GM12875 (cell line): ENCODE measurements around the gene FBXL12.
A peak's percentile ranks its signal among the peaks of the same experiment; 100 is the strongest.

ENCODE experiments used
- H3K4me3 ChIP-seq: one replicate; pipeline ENCODE4 v1.5.1; 2011; ENCODE audit warnings: low read depth, low read length, control low read depth
- CTCF ChIP-seq: IDR thresholded peaks from 2 replicates; pipeline ENCODE4 v1.5.1; 2011; ENCODE audit warnings: low read depth, mild to moderate bottlenecking, control low read depth, inconsistent platforms, low read length, moderate library complexity, borderline replicate concordance; ENCODE audit not compliant: insufficient read depth

The FBXL12 gene

GRCh38 chr19:9838324-9838723 lies 19.4 kb upstream of the FBXL12 start:
- no peak for TF ChIP-seq CTCF
- no peak overlapping the region for H3K4me3 ChIP-seq

DNA sequence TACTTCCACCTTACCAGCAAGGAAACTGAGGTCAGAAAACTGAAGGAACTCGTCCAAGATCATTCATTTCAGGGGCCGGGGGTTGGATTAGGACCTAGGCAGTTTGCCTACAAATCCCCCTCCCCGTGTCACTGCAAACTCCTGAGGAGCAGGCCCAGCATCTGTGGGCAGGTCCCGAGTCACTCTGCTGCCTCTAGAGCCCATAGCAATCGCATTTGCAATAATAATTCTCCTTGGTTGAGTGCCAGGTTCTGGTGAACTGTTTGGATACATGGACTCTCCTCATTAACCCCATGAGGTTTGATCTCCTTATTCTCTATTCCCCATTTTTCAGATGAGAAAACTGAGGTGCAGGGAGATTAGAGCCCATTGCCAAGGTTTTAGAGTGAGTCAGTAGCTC lies 17.1 kb upstream of the FBXL12 start:
- peak overlapping the region; percentile 95 for H3K4me3 ChIP-seq
- no peak for TF ChIP-seq CTCF

- H3K4me3 ChIP-seq = peak overlapping the region; percentile 95
- TF ChIP-seq CTCF = no peak
Observed at GRCh38 chr19:9835507-9835949, 16.6 kb upstream of the FBXL12 start.

- peak within 1 kb of the TSS; percentile 95 for H3K4me3 ChIP-seq
- TF ChIP-seq CTCF = no peak; the same call in 1 of the 2 replicates
Observed at GRCh38 chr19:9834726-9835506, 16.0 kb upstream of the FBXL12 start, which contains the start of gene PIN1. PIN1 (plus strand) TSS chr19:9835318; CDS start chr19:9835345, 27 bp downstream.

DNA sequence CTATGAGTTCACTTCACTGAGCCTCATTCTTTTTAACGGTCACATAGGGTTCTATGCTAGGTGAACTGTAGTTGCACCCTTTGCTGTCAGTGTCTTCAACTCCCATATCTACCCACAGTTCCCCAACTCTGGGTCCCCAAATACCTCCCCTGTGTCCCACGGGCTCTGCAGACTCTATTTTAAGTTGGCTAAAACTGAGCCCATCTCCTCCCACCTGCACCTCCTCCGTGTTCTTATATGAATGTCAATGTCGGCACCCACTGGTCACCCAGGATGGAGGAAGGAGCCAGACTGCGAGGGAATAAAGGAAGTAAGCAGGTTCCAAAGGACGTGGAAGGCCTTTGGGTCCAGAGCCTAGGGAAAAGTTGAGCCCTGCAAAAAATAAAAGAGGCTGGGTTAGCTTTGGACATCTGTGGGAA lies 15.4 kb upstream of the FBXL12 start:
- H3K4me3 ChIP-seq = peak overlapping the region; percentile 62
- no peak for TF ChIP-seq CTCF

- peak overlapping the region; percentile 87 for H3K4me3 ChIP-seq
- no peak for TF ChIP-seq CTCF
Observed at GRCh38 chr19:9828551-9829063, 9.7 kb upstream of the FBXL12 start.
